Measurements from ENCODE around the gene CD209.
"Not testable (repeated sequence)": the region's sequence is repeated elsewhere in the genome, so short reads cannot be mapped to it uniquely, and the experiment has no call there.

Gene CD209

GRCh38 chr19:7771072-7771471 lies 23.7 kb upstream of the CD209 start:
- DNase-seq (ENCODE audit: extremely low read depth in 1 of 2, low read depth in 1 of 2), result no peak

GRCh38 chr19:7769171-7769570 lies 21.8 kb upstream of the CD209 start:
- no peak for DNase-seq (ENCODE audit: extremely low read depth in 1 of 2, low read depth in 1 of 2)

- no peak for DNase-seq (ENCODE audit: extremely low read depth in 1 of 2, low read depth in 1 of 2)
Observed at GRCh38 chr19:7767487-7767886, 20.2 kb upstream of the CD209 start.

GRCh38 chr19:7766535-7766934 lies 19.2 kb upstream of the CD209 start:
- DNase-seq (ENCODE audit: extremely low read depth in 1 of 2, low read depth in 1 of 2), result no peak

GRCh38 chr19:7765043-7765442 lies 17.7 kb upstream of the CD209 start:
- DNase-seq (ENCODE audit: extremely low read depth in 1 of 2, low read depth in 1 of 2), result not testable (repeated sequence)

- not testable (repeated sequence) for DNase-seq (ENCODE audit: extremely low read depth in 1 of 2, low read depth in 1 of 2)
Observed at GRCh38 chr19:7764157-7764556, 16.8 kb upstream of the CD209 start.

- DNase-seq (ENCODE audit: extremely low read depth in 1 of 2, low read depth in 1 of 2), result no peak
Observed at GRCh38 chr19:7763696-7764095, 16.4 kb upstream of the CD209 start.

- no peak for DNase-seq (ENCODE audit: extremely low read depth in 1 of 2, low read depth in 1 of 2)
Observed at GRCh38 chr19:7762719-7763293, 15.5 kb upstream of the CD209 start, which contains the start of gene CLEC4M. TSS of gene CLEC4M (plus strand) at chr19:7763243. CDS start at chr19:7763267, 24 bp downstream.

- DNase-seq (ENCODE audit: extremely low read depth in 1 of 2, low read depth in 1 of 2), result no peak
Observed at GRCh38 chr19:7759156-7759555, 11.8 kb upstream of the CD209 start.

GRCh38 chr19:7757358-7757757 lies 10.0 kb upstream of the CD209 start:
- DNase-seq (ENCODE audit: extremely low read depth in 1 of 2, low read depth in 1 of 2), result no peak

- DNase-seq (ENCODE audit: extremely low read depth in 1 of 2, low read depth in 1 of 2), result no peak
Observed at GRCh38 chr19:7756258-7756657, 8.9 kb upstream of the CD209 start.

- DNase-seq (ENCODE audit: extremely low read depth in 1 of 2, low read depth in 1 of 2), result no peak
Observed at GRCh38 chr19:7751157-7751783, 3.9 kb upstream of the CD209 start.

GRCh38 chr19:7748756-7749155 lies 1.4 kb upstream of the CD209 start:
- no peak for DNase-seq (ENCODE audit: extremely low read depth in 1 of 2, low read depth in 1 of 2)

GRCh38 chr19:7748171-7748570 lies 837 bp upstream of the CD209 start:
- no peak for DNase-seq (ENCODE audit: extremely low read depth in 1 of 2, low read depth in 1 of 2)

GRCh38 chr19:7746306-7746705 lies 1.0 kb downstream of the CD209 start:
- not testable (repeated sequence) for DNase-seq (ENCODE audit: extremely low read depth in 1 of 2, low read depth in 1 of 2)

GRCh38 chr19:7744871-7745650 lies 2.3 kb downstream of the CD209 start:
- DNase-seq (ENCODE audit: extremely low read depth in 1 of 2, low read depth in 1 of 2), result no peak

- DNase-seq (ENCODE audit: extremely low read depth in 1 of 2, low read depth in 1 of 2), result no peak
Observed at GRCh38 chr19:7744199-7744786, 3.0 kb downstream of the CD209 start.

- DNase-seq (ENCODE audit: extremely low read depth in 1 of 2, low read depth in 1 of 2), result no peak
Observed at GRCh38 chr19:7743425-7743841, 3.9 kb downstream of the CD209 start.

- no peak for DNase-seq (ENCODE audit: extremely low read depth in 1 of 2, low read depth in 1 of 2)
Observed at GRCh38 chr19:7742991-7743390, 4.3 kb downstream of the CD209 start.

GRCh38 chr19:7742575-7742974 lies 4.8 kb downstream of the CD209 start:
- DNase-seq (ENCODE audit: extremely low read depth in 1 of 2, low read depth in 1 of 2), result no peak

GRCh38 chr19:7740682-7741054 lies 6.7 kb downstream of the CD209 start:
- no peak for DNase-seq (ENCODE audit: extremely low read depth in 1 of 2, low read depth in 1 of 2)
